Body of pancreas (tissue), 4 donors: ENCODE data around the gene RASA4.
"Not testable (repeated sequence)": the region's sequence is repeated elsewhere in the genome, so short reads cannot be mapped to it uniquely, and the experiment has no call there.

ENCODE experiments used
- CTCF ChIP-seq, 7 experiments: fragments of 450-650 bp in 4 of 7; fragments of 200-600 bp in 3 of 7; sonication (generic) in 3 of 7; IDR thresholded peaks; one replicate each; pipeline ENCODE4 v1.5.1; 2016 to 2019; ENCODE audit warnings: antibody characterized with exemption in 7 of 7
- POLR2A ChIP-seq, 3 donors: fragments of 450-650 bp; IDR thresholded peaks; one replicate each; pipeline ENCODE4 v1.6.1; 2016; ENCODE audit warnings: antibody characterized with exemption in 3 of 3, mild to moderate bottlenecking in 2 of 3

- not testable (repeated sequence) for TF ChIP-seq CTCF, POLR2A (IDR thresholded peaks at IDR 0.05)
Measured at GRCh38 chr7:102613575-102614345, 2.8 kb downstream of the RASA4 start.
